Measurements from ENCODE around the gene ABCD2.

GRCh38 chr12:39575498-39575875, 44.1 kb downstream of the ABCD2 start:
- TF ChIP-seq CTCF (IDR thresholded peaks at IDR 0.05; ENCODE audit: poor library complexity, severe bottlenecking) (no peak), RAD21 (conservative IDR thresholded peaks at IDR 0.05) (no peak), EP300 (conservative IDR thresholded peaks at IDR 0.05; ENCODE audit: poor library complexity, severe bottlenecking) (no peak), REST (IDR thresholded peaks at IDR 0.05; ENCODE audit: borderline replicate concordance) (no peak), TAF1 (IDR thresholded peaks at IDR 0.05; ENCODE audit: low read depth) (no peak), POLR2AphosphoS5 (IDR thresholded peaks at IDR 0.05) (no peak), SMC3 (conservative IDR thresholded peaks at IDR 0.05; ENCODE audit: poor library complexity) (no peak)
